HCT116 (cell line): ENCODE data around the gene KIAA1586. TPM values are rescaled to one million over a fixed set of nuclear protein-coding genes. Genes with fewer than 3 reads are reported as not detected.

Source experiments
- ATAC-seq: fragments of 200-7000 bp; cut with Tn5 transposase; 2 replicates; pipeline ENCODE4 v1.9.1; 2020; ENCODE audit warnings: mild to moderate bottlenecking, moderate library complexity
- BruUV-seq: library from RNA; stranded (reverse); fragments of 400-500 nt; replicated peaks from 2 replicates; lab custom pipeline; 2021; lab: Mats Ljungman, UMichigan
- CTCF ChIA-PET: fragments of 300-600 bp; sonication (Branson Sonifier 250); formaldehyde crosslinking; loops from one replicate; lab custom pipeline; 2021; ENCODE audit warnings: antibody characterized with exemption; lab: Charles Lee
- POLR2A ChIA-PET: fragments of 300-600, 350-600 bp; sonication (Branson Sonifier 250); formaldehyde crosslinking; loops from one replicate; lab custom pipeline; 2021; ENCODE audit warnings: antibody characterized with exemption; lab: Charles Lee
- RAD21 ChIA-PET, 2 experiments: fragments of 300-600 bp; sonication (Branson Sonifier 250); formaldehyde crosslinking; loops; one replicate each; lab custom pipeline; 2023; ENCODE audit warnings: low total read pairs in 2 of 2; ENCODE audit not compliant: uncharacterized antibody in 2 of 2, unreplicated experiment in 2 of 2, low non-redundant PET in 1 of 2; lab: Charles Lee
- DNase-seq: peaks from one replicate; pipeline ENCODE4 v3.0.0-alpha.2; 2010; ENCODE audit warnings: low read depth, low spot score
- H2AFZ ChIP-seq: fragments of 200-600 bp; shearing (Covaris generic), sonication (generic); 2 replicates; pipeline ENCODE4 v1.6.1; 2017; ENCODE audit warnings: low read depth, mixed run types, mixed read lengths, antibody characterized with exemption, low read length; ENCODE audit not compliant: poor library complexity, severe bottlenecking
- H3K27ac ChIP-seq: 2 replicates; pipeline ENCODE4 v1.5.1; 2012; ENCODE audit warnings: low read depth, low read length
- H3K27me3 ChIP-seq: fragments of 200-600 bp; sonication (generic); 2 replicates; pipeline ENCODE4 v1.6.1; 2016; ENCODE audit warnings: mixed run types, low read length, mixed read lengths; ENCODE audit not compliant: insufficient read depth
- H3K36me3 ChIP-seq, 2 experiments: fragments of 200-500 bp in 1 of 2; fragments of 200-600 bp in 1 of 2; sonication (Bioruptor generic) in 1 of 2; sonication (generic) in 1 of 2; 2 replicates each; pipeline versions ENCODE4 v1.5.1 to v1.6.1; 2014 to 2016; ENCODE audit warnings: low read length in 2 of 2, inconsistent platforms in 1 of 2, mixed read lengths in 1 of 2, mixed run types in 1 of 2; ENCODE audit not compliant: insufficient read depth in 2 of 2, control insufficient read depth in 1 of 2
- H3K4me1 ChIP-seq, 2 experiments: fragments of 200-600 bp in 1 of 2; sonication (generic) in 1 of 2; 2 replicates each; pipeline versions ENCODE4 v1.5.1 to v1.6.1; 2012 to 2017; ENCODE audit warnings: low read length in 2 of 2, inconsistent platforms in 1 of 2, mild to moderate bottlenecking in 1 of 2, mixed read lengths in 1 of 2, mixed run types in 1 of 2, moderate library complexity in 1 of 2; ENCODE audit not compliant: insufficient read depth in 2 of 2, control insufficient read depth in 1 of 2
- H3K4me2 ChIP-seq: fragments of 200-600 bp; sonication (generic); 2 replicates; pipeline ENCODE4 v1.6.1; 2017; ENCODE audit warnings: mixed run types, low read length, mixed read lengths
- H3K4me3 ChIP-seq, 2 experiments: fragments of 200-600 bp in 1 of 2; sonication (generic) in 1 of 2; replicated peaks in 1 of 2; 2 replicates each; pipeline ENCODE4 v1.5.1; 2011 to 2016; ENCODE audit warnings: low read length in 2 of 2, control low read depth in 1 of 2, low read depth in 1 of 2, mild to moderate bottlenecking in 1 of 2, mixed read lengths in 1 of 2, mixed run types in 1 of 2
- H3K79me2 ChIP-seq: fragments of 200-600 bp; sonication (generic); 2 replicates; pipeline ENCODE4 v1.6.1; 2017; ENCODE audit warnings: mild to moderate bottlenecking, mixed run types, low read length, moderate library complexity, mixed read lengths; ENCODE audit not compliant: insufficient read depth
- H3K9ac ChIP-seq: fragments of 200-600 bp; sonication (generic); 2 replicates; pipeline ENCODE4 v1.6.1; 2016; ENCODE audit warnings: low read length, mixed read lengths
- H3K9me2 ChIP-seq: fragments of 200-600 bp; sonication (generic), shearing (Covaris generic); 2 replicates; pipeline ENCODE4 v1.6.1; 2017; ENCODE audit warnings: mixed run types, mild to moderate bottlenecking, moderate library complexity; ENCODE audit not compliant: insufficient read depth
- H3K9me3 ChIP-seq, 2 experiments: fragments of 200-500 bp in 1 of 2; fragments of 200-600 bp in 1 of 2; sonication (Bioruptor generic) in 1 of 2; sonication (generic) in 1 of 2; 2 replicates each; pipeline ENCODE4 v1.6.1; 2014 to 2017; ENCODE audit warnings: low read length in 2 of 2, mixed read lengths in 2 of 2, inconsistent platforms in 1 of 2, low read depth in 1 of 2, mild to moderate bottlenecking in 1 of 2, mixed run types in 1 of 2, moderate library complexity in 1 of 2; ENCODE audit not compliant: control insufficient read depth in 1 of 2, insufficient read depth in 1 of 2
- H4K20me1 ChIP-seq: fragments of 200-600 bp; sonication (generic), shearing (Covaris generic); 2 replicates; pipeline ENCODE4 v1.6.1; 2017; ENCODE audit warnings: mixed run types, mild to moderate bottlenecking, moderate library complexity; ENCODE audit not compliant: insufficient read depth
- CEBPB ChIP-seq: IDR thresholded peaks from 2 replicates; pipeline ENCODE4 v1.6.1; 2012; ENCODE audit warnings: low read depth
- EGR1 ChIP-seq: IDR thresholded peaks from 2 replicates; pipeline ENCODE4 v1.6.1; 2012; ENCODE audit warnings: low read depth
- EZH2 ChIP-seq: fragments of 200-600 bp; sonication (generic); IDR thresholded peaks from 2 replicates; pipeline ENCODE4 v1.6.1; 2017; ENCODE audit warnings: antibody characterized with exemption, mixed run types
- EZH2phosphoT487 ChIP-seq: fragments of 200-600 bp; IDR thresholded peaks from 2 replicates; pipeline ENCODE4 v1.6.1; 2018; ENCODE audit warnings: antibody characterized with exemption, borderline replicate concordance
- JUND ChIP-seq: IDR thresholded peaks from 2 replicates; pipeline ENCODE4 v1.6.1; 2012
- POLR2AphosphoS5 ChIP-seq: IDR thresholded peaks from 2 replicates; pipeline ENCODE4 v1.6.1; 2011; ENCODE audit warnings: mild to moderate bottlenecking, low read depth, low read length, moderate library complexity
- RAD21 ChIP-seq: IDR thresholded peaks from 2 replicates; pipeline ENCODE4 v1.6.1; 2012; ENCODE audit warnings: low read depth, mild to moderate bottlenecking
- SP1 ChIP-seq: IDR thresholded peaks from 2 replicates; pipeline ENCODE4 v1.6.1; 2012; ENCODE audit warnings: low read depth
- SRF ChIP-seq: IDR thresholded peaks from 2 replicates; pipeline ENCODE4 v1.6.1; 2012; ENCODE audit warnings: low read depth
- TCF7L2 ChIP-seq: IDR thresholded peaks from 2 replicates; pipeline ENCODE4 v1.7.0; 2011; ENCODE audit warnings: borderline replicate concordance, inconsistent platforms; ENCODE audit not compliant: insufficient read depth, insufficient read length; ENCODE audit errors: extremely low read depth
- YY1 ChIP-seq: IDR thresholded peaks from 2 replicates; pipeline ENCODE4 v1.6.1; 2011; ENCODE audit warnings: low read length, low read depth, moderate library complexity, mild to moderate bottlenecking; ENCODE audit not compliant: insufficient replicate concordance; ENCODE audit errors: extremely low read depth
- ZNF274 ChIP-seq: fragments of 200-500 bp; sonication (Bioruptor generic); IDR thresholded peaks from 2 replicates; pipeline ENCODE4 v1.6.1; 2014; ENCODE audit warnings: mild to moderate bottlenecking, low read depth, low read length, inconsistent platforms
- intact Hi-C: fragments of 100-400 bp; cut with micrococcal nuclease; formaldehyde crosslinking; loops from 2 replicates; pipeline ENCODE4 v1.10.0; 2022
- total RNA-seq: library from RNA; stranded (reverse); gene quantifications from one replicate; pipeline ENCODE4 v1.2.1, GENCODE V29; 2021; ENCODE audit not compliant: unreplicated experiment
- TF ChIP-seq, protein P1 (sequence below): IDR thresholded peaks from 2 replicates; pipeline ENCODE4 v1.6.1; 2011; ENCODE audit warnings: mild to moderate bottlenecking, low read length, moderate library complexity; ENCODE audit not compliant: insufficient replicate concordance; ENCODE audit errors: extremely low read depth
- TF ChIP-seq, protein P2 (sequence below): IDR thresholded peaks from 2 replicates; pipeline ENCODE4 v1.6.1; 2012
- TF ChIP-seq, protein P3 (sequence below): IDR thresholded peaks from 2 replicates; pipeline ENCODE4 v1.6.1; 2012

The KIAA1586 gene
- total RNA-seq, 1 experiment from 2014 or later = 12.7 TPM

DNA sequence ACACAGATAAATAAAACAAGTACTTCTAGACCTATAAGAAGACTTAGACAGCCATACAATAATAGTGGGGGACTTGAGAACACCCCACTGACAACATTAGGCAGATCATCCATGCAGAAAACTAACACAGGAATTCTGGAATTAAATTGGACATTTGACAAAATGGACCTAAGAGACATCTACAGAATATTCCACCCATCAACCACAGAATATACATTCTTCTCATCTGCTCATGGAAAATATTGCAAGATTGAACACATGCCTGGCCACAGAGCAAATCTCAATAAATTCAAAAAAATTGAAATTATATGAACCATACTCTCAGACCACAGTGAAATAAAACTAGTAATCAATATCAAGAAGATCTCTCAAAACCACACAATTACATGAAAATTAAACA, 44.3 kb upstream of the KIAA1586 start:
- Histone ChIP-seq H3K4me1 (no peaks in the 10 kb centered on the region), H3K9me3 (peaks cover 0 to 5% of the 10 kb centered on the region in 2 experiments; a peak in 2 of 4 replicates), H2AFZ (no peak overlapping the region), H3K36me3 (no peaks in the 10 kb centered on the region), H4K20me1 (no peaks in the 10 kb centered on the region), H3K4me2 (no peak overlapping the region), H3K9ac (no peak overlapping the region), H3K9me2 (no peaks in the 10 kb centered on the region), H3K27ac (no peak overlapping the region), H3K4me3 (no peak overlapping the region), H3K79me2 (no peaks in the 10 kb centered on the region), H3K27me3 (no peaks in the 10 kb centered on the region)
- DNase-seq = no peak
- RAD21 ChIA-PET = no interaction called here
- ATAC-seq = no peak
- CTCF ChIA-PET = no interaction called here
- TF ChIP-seq ZNF274 (no peak), SRF (no peak), SP1 (no peak), YY1 (no peak), TCF7L2 (no peak), EGR1 (no peak), EZH2phosphoT487 (no peak), RAD21 (no peak), JUND (no peak), EZH2 (no peak), POLR2AphosphoS5 (no peak), CEBPB (no peak)
- TF ChIP-seq, protein P1, sequence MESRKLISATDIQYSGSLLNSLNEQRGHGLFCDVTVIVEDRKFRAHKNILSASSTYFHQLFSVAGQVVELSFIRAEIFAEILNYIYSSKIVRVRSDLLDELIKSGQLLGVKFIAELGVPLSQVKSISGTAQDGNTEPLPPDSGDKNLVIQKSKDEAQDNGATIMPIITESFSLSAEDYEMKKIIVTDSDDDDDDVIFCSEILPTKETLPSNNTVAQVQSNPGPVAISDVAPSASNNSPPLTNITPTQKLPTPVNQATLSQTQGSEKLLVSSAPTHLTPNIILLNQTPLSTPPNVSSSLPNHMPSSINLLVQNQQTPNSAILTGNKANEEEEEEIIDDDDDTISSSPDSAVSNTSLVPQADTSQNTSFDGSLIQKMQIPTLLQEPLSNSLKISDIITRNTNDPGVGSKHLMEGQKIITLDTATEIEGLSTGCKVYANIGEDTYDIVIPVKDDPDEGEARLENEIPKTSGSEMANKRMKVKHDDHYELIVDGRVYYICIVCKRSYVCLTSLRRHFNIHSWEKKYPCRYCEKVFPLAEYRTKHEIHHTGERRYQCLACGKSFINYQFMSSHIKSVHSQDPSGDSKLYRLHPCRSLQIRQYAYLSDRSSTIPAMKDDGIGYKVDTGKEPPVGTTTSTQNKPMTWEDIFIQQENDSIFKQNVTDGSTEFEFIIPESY = no peak
- TF ChIP-seq, protein P2, sequence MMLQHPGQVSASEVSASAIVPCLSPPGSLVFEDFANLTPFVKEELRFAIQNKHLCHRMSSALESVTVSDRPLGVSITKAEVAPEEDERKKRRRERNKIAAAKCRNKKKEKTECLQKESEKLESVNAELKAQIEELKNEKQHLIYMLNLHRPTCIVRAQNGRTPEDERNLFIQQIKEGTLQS = no peak
- TF ChIP-seq, protein P3, sequence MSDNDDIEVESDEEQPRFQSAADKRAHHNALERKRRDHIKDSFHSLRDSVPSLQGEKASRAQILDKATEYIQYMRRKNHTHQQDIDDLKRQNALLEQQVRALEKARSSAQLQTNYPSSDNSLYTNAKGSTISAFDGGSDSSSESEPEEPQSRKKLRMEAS = no peak
- no TSS peak for BruUV-seq
- POLR2A ChIA-PET = no interaction called here
- intact Hi-C loops = no loop called here
